Naive thymus-derived CD4-positive, alpha-beta T cell (primary cell): ENCODE measurements around the gene SULT1C4. TPM values are rescaled to one million over a fixed set of nuclear protein-coding genes. Genes with fewer than 3 reads are reported as not detected.
"Not testable (repeated sequence)": the region's sequence is repeated elsewhere in the genome, so short reads cannot be mapped to it uniquely, and the experiment has no call there.

ENCODE experiments used
- ATAC-seq: fragments of 150-1000 bp; cut with Tn5 transposase; 2 replicates; pipeline ENCODE4 v1.10.0; 2021; ENCODE audit warnings: mild to moderate bottlenecking, moderate library complexity
- CTCF ChIA-PET: fragments of 350-600 bp; sonication (Branson Sonifier 250); formaldehyde crosslinking; loops from one replicate; lab custom pipeline; 2021; ENCODE audit warnings: antibody characterized with exemption; lab: Charles Lee
- POLR2A ChIA-PET: fragments of 350-600 bp; sonication (Branson Sonifier 250); formaldehyde crosslinking; loops from one replicate; lab custom pipeline; 2021; ENCODE audit warnings: antibody characterized with exemption, inconsistent platforms; lab: Charles Lee
- DNase-seq, 9 donors: peaks; one replicate each; pipeline versions ENCODE4 v3.0.0 to v3.0.0-alpha.2; 2020 to 2022; ENCODE audit warnings: mixed read lengths in 1 of 9
- H3K27ac ChIP-seq: one replicate; pipeline ENCODE4 v1.7.0; 2013; ENCODE audit warnings: mild to moderate bottlenecking, low read depth, low read length, moderate library complexity
- H3K27me3 ChIP-seq, 2 donors: one replicate each; pipeline ENCODE4 v1.7.0; 2013; ENCODE audit warnings: low read length in 2 of 2, mild to moderate bottlenecking in 2 of 2, moderate library complexity in 2 of 2; ENCODE audit not compliant: control insufficient read depth in 2 of 2, insufficient read depth in 2 of 2
- H3K36me3 ChIP-seq, 3 experiments: 1 replicate in 2 of 3; 2 replicates in 1 of 3; pipeline ENCODE4 v1.7.0; 2013; ENCODE audit warnings: low read length in 3 of 3, mild to moderate bottlenecking in 3 of 3, moderate library complexity in 1 of 3; ENCODE audit not compliant: insufficient read depth in 3 of 3, control insufficient read depth in 2 of 3
- H3K4me1 ChIP-seq, 2 donors: one replicate each; pipeline ENCODE4 v1.7.0; 2013; ENCODE audit warnings: low read length in 2 of 2, mild to moderate bottlenecking in 2 of 2, moderate library complexity in 1 of 2; ENCODE audit not compliant: control insufficient read depth in 2 of 2, insufficient read depth in 2 of 2
- H3K4me3 ChIP-seq: 2 replicates; pipeline ENCODE4 v1.7.0; 2013; ENCODE audit warnings: mild to moderate bottlenecking, low read length
- H3K9me3 ChIP-seq, 3 experiments: 1 replicate in 2 of 3; 2 replicates in 1 of 3; pipeline ENCODE4 v1.7.0; 2013; ENCODE audit warnings: low read length in 3 of 3; ENCODE audit not compliant: control insufficient read depth in 2 of 3
- H3K27ac Mint-ChIP-seq, 9 donors: one replicate each; pipeline ENCODE4 v1.8.0; 2020 to 2022; ENCODE audit warnings: mixed read lengths in 9 of 9, mild to moderate bottlenecking in 8 of 9, moderate library complexity in 5 of 9, inconsistent platforms in 2 of 9
- H3K27me3 Mint-ChIP-seq, 5 donors: one replicate each; pipeline ENCODE4 v1.8.0; 2021 to 2022; ENCODE audit warnings: mixed read lengths in 5 of 5, mild to moderate bottlenecking in 1 of 5
- H3K36me3 Mint-ChIP-seq, 5 donors: one replicate each; pipeline ENCODE4 v1.8.0; 2020 to 2022; ENCODE audit warnings: mixed read lengths in 5 of 5, mild to moderate bottlenecking in 3 of 5, inconsistent platforms in 1 of 5
- H3K4me1 Mint-ChIP-seq, 7 donors: one replicate each; pipeline ENCODE4 v1.8.0; 2020 to 2022; ENCODE audit warnings: mixed read lengths in 7 of 7, mild to moderate bottlenecking in 3 of 7, inconsistent platforms in 1 of 7
- H3K4me3 Mint-ChIP-seq, 10 donors: one replicate each; pipeline ENCODE4 v1.8.0; 2020 to 2022; ENCODE audit warnings: mild to moderate bottlenecking in 10 of 10, mixed read lengths in 10 of 10, moderate library complexity in 6 of 10, inconsistent platforms in 2 of 10
- H3K9me3 Mint-ChIP-seq, 11 donors: one replicate each; pipeline ENCODE4 v1.8.0; 2020 to 2022; ENCODE audit warnings: mixed read lengths in 11 of 11, mild to moderate bottlenecking in 4 of 11, inconsistent platforms in 1 of 11, moderate library complexity in 1 of 11
- intact Hi-C, 2 donors: fragments of 100-400 bp; cut with micrococcal nuclease; formaldehyde crosslinking; loops; one replicate each; pipeline ENCODE4 v1.15.1; 2023
- polyA plus RNA-seq, 2 donors: library from polyadenylated mRNA; unstranded; fragments of 300-500 nt; fragmentation: Illumina TruSeq; gene quantifications; one replicate each; pipeline ENCODE4 v1.2.3, GENCODE V29; 2021
- total RNA-seq, 6 experiments: library from RNA in 5 of 6; stranded (reverse) in 5 of 6; gene quantifications; 1 replicate in 5 of 6; 2 replicates in 1 of 6; pipeline ENCODE4 v1.2.3 and lab custom pipeline; 2021 to 2026

The SULT1C4 gene
- total and polyA plus RNA-seq, 7 experiments from 2014 or later, result 0.78 TPM; not detected in 6

GRCh38 chr2:108435578-108435977, 57.8 kb downstream of the SULT1C4 start:
- ATAC-seq, H3K4me1 ChIP-seq, H3K36me3 Mint-ChIP-seq, H3K4me3 ChIP-seq, intact Hi-C loops, H3K4me3 Mint-ChIP-seq, H3K27me3 ChIP-seq, H3K27ac ChIP-seq, DNase-seq, H3K4me1 Mint-ChIP-seq, H3K36me3 ChIP-seq, H3K9me3 ChIP-seq, POLR2A ChIA-PET: not testable (repeated sequence)
- Mint-ChIP-seq H3K27ac (peak overlapping the region in 1 of 9 donors; percentile 43), H3K9me3 (peaks cover 0 to 10% (median 0%) of the 10 kb centered on the region in 11 donors), H3K27me3 (peaks cover 0 to 36% (median 0%) of the 10 kb centered on the region in 5 donors)
- CTCF ChIA-PET, result interaction anchor here (0.7 kb wide), 1 partner anchor 1622 kb away, joined by 3 read pairs; no protein-coding TSS in a partner anchor

- Histone ChIP-seq H3K4me1 (no peaks in the 10 kb centered on the region), H3K27me3 (no peaks in the 10 kb centered on the region), H3K36me3 (no peaks in the 10 kb centered on the region), H3K27ac (no peak overlapping the region), H3K9me3 (no peaks in the 10 kb centered on the region), H3K4me3 (no peak overlapping the region)
- no peak for DNase-seq
- peaks cover 0 to 25% (median 0%) of the 10 kb centered on the region in 5 donors for H3K27me3 Mint-ChIP-seq
- no peak overlapping the region for H3K27ac Mint-ChIP-seq
- intact Hi-C loops, result no loop called here
- peaks cover 0 to 6% (median 0%) of the 10 kb centered on the region in 7 donors for H3K4me1 Mint-ChIP-seq
- H3K36me3 Mint-ChIP-seq, result no peaks in the 10 kb centered on the region
- ChIA-PET POLR2A (no interaction called here), CTCF (no interaction called here)
- no peak overlapping the region for H3K4me3 Mint-ChIP-seq
- ATAC-seq, result no peak
- peaks cover 0 to 10% (median 0%) of the 10 kb centered on the region in 11 donors for H3K9me3 Mint-ChIP-seq
Measured at GRCh38 chr2:108436976-108437375, 59.2 kb downstream of the SULT1C4 start.

Other genes with a start within 250 kb of the SULT1C4 start
- not detected for gene SULT1C3, start 138.0 kb upstream of the SULT1C4 start, total RNA-seq
- not detected for gene SULT1C3, start 138.0 kb upstream of the SULT1C4 start, polyA plus RNA-seq
- not detected for gene SULT1C2, start 89.1 kb upstream of the SULT1C4 start, total RNA-seq
- gene SULT1C2, start 89.1 kb upstream of the SULT1C4 start, polyA plus RNA-seq, result not detected
- 100 to 1,000 TPM in 4 of 5 experiments, 10 to 100 TPM in 1; 45.3 to 229 (median 117) TPM for gene GCC2, start 71.3 kb downstream of the SULT1C4 start, total RNA-seq
- gene GCC2, start 71.3 kb downstream of the SULT1C4 start, polyA plus RNA-seq, result 100 to 1,000 TPM in 1 of 2 donors, 10 to 100 TPM in 1; 84.8 to 100 TPM
- 10 to 100 TPM; 25.3 to 75.3 (median 49.9) TPM for gene LIMS1, start 156.5 kb downstream of the SULT1C4 start, total RNA-seq
- 10 to 100 TPM; 53.5 to 56.7 TPM for gene LIMS1, start 156.5 kb downstream of the SULT1C4 start, polyA plus RNA-seq